Measurements from ENCODE around the gene ZNF592.
"Not testable (repeated sequence)": the region's sequence is repeated elsewhere in the genome, so short reads cannot be mapped to it uniquely, and the experiment has no call there.

DNA sequence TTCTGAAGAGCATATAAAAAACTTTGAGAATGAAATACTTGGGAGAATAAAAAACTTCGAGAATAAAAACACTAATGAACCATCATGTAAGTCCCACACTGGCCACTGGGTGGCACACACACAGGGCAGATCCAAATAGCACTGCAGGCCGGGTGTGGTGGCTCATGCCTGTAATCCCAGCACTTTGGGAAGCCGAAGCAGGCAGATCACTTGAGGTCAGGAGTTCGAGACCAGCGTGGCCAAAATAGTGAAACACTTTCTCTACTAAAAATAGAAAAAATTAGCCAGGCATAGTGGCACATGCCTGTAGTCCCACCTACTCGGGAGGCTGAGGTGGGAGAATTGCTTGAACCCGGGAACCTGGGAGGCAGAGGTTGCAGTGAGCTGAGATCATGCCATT lies 97.2 kb downstream of the ZNF592 start:
- not testable (repeated sequence) for TF ChIP-seq CTBP1 (IDR thresholded peaks at IDR 0.05; ENCODE audit: borderline replicate concordance); FOXA1 (IDR thresholded peaks at IDR 0.05); BHLHE40 (IDR thresholded peaks at IDR 0.05; ENCODE audit: borderline replicate concordance); SP1 (IDR thresholded peaks at IDR 0.05); LEF1 (IDR thresholded peaks at IDR 0.05; ENCODE audit: borderline replicate concordance); HDGF (IDR thresholded peaks at IDR 0.05; ENCODE audit: borderline replicate concordance); SUZ12 (IDR thresholded peaks at IDR 0.05); NFRKB (IDR thresholded peaks at IDR 0.05); FOXM1 (IDR thresholded peaks at IDR 0.05; ENCODE audit: borderline replicate concordance); ZNF384 (IDR thresholded peaks at IDR 0.05); TARDBP (IDR thresholded peaks at IDR 0.05); ELF4 (IDR thresholded peaks at IDR 0.05); ARNT (IDR thresholded peaks at IDR 0.05)
